Testis (tissue), 3 donors: ENCODE data around the gene PCDHGC4. TPM values are rescaled to one million over a fixed set of nuclear protein-coding genes. Genes with fewer than 3 reads are reported as not detected.

Experiments used
- DNase-seq: peaks from one replicate; pipeline ENCODE4 v3.0.0-alpha.2; 2019
- H3K27ac ChIP-seq, 2 donors: fragments of 200-600 bp; sonication (generic); one replicate each; pipeline ENCODE4 v1.5.1; 2019
- H3K27me3 ChIP-seq: fragments of 200-600 bp; sonication (generic); one replicate; pipeline ENCODE4 v1.5.1; 2019
- H3K36me3 ChIP-seq: fragments of 200-600 bp; sonication (generic); one replicate; pipeline ENCODE4 v1.5.1; 2017; ENCODE audit warnings: low read depth; ENCODE audit errors: missing control alignments
- H3K4me1 ChIP-seq: fragments of 200-600 bp; sonication (generic); one replicate; pipeline ENCODE4 v1.5.1; 2019
- H3K4me3 ChIP-seq, 2 donors: fragments of 200-600 bp; sonication (generic); one replicate each; pipeline ENCODE4 v1.5.1; 2017 to 2019
- H3K9me3 ChIP-seq: fragments of 200-600 bp; sonication (generic); one replicate; pipeline ENCODE4 v1.5.1; 2017
- POLR2A ChIP-seq: fragments of 450-650 bp; IDR thresholded peaks from one replicate; pipeline ENCODE4 v1.6.1; 2017; ENCODE audit warnings: antibody characterized with exemption, mild to moderate bottlenecking, moderate library complexity
- WGBS, 2 donors: methylation state at CpG; one replicate each; pipeline ENCODE4 v1.1.5; 2018; 5-methylcytosine and 5-hydroxymethylcytosine counted together
- intact Hi-C: fragments of 100-400 bp; cut with DNase I; formaldehyde crosslinking; loops from one replicate; pipeline ENCODE4 v1.15.1; 2023; ENCODE audit warnings: low total_unique reads
- polyA plus RNA-seq: library from polyadenylated mRNA; stranded (reverse); fragments of 350-450 nt; fragmentation: Illumina TruSeq; extraction: RNeasy Lipid Tissue Mini Kit (QIAGEN cat#74804); gene quantifications from one replicate; pipeline ENCODE4 v1.2.3, GENCODE V29; 2014; ENCODE audit warnings: low read depth, low replicate concordance; ENCODE audit not compliant: insufficient read depth
- total RNA-seq, 2 donors: library from RNA; depleted of rRNA; stranded (reverse); fragments of >200 nt; gene quantifications; one replicate each; pipeline ENCODE4 v1.2.3, GENCODE V29; 2016
- TF ChIP-seq, protein P1 (sequence below), 3 experiments: fragments of 450-650 bp in 2 of 3; fragments of 200-600 bp in 1 of 3; sonication (generic) in 1 of 3; IDR thresholded peaks; one replicate each; pipeline ENCODE4 v1.5.1; 2016 to 2019; ENCODE audit warnings: antibody characterized with exemption in 3 of 3, mild to moderate bottlenecking in 2 of 3, moderate library complexity in 1 of 3

Gene PCDHGC4
- total and polyA plus RNA-seq, 3 donors from 2014 or later, result 0.57 to 6.1 (median 6.1) TPM

DNA sequence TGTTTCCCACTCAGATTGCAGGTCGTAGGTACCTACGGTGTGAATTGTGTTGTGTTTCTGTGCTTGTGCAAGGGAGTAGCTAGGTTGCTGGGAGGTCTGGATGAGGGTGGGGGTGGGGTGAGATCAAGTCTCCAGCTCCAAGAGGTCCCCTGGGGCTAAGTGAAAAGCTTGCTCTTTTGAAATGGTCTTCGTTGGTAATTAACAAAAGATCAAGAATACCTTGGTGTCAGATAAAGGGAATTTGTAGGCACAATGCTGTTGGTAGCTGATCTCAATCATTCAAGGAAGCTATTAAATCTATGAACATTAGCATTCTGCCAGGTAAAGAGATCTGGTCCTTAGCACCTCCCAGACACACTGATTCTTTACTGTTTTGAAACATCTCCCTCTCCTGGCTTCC, 928 bp upstream of the PCDHGC4 start:
- TF ChIP-seq, protein P1, sequence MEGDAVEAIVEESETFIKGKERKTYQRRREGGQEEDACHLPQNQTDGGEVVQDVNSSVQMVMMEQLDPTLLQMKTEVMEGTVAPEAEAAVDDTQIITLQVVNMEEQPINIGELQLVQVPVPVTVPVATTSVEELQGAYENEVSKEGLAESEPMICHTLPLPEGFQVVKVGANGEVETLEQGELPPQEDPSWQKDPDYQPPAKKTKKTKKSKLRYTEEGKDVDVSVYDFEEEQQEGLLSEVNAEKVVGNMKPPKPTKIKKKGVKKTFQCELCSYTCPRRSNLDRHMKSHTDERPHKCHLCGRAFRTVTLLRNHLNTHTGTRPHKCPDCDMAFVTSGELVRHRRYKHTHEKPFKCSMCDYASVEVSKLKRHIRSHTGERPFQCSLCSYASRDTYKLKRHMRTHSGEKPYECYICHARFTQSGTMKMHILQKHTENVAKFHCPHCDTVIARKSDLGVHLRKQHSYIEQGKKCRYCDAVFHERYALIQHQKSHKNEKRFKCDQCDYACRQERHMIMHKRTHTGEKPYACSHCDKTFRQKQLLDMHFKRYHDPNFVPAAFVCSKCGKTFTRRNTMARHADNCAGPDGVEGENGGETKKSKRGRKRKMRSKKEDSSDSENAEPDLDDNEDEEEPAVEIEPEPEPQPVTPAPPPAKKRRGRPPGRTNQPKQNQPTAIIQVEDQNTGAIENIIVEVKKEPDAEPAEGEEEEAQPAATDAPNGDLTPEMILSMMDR (IDR thresholded peaks at IDR 0.05), result no peak
- TF ChIP-seq POLR2A, result no peak
- H3K4me3 ChIP-seq, result no peak overlapping the region
- peaks cover 5% of the 10 kb centered on the region for H3K4me1 ChIP-seq
- H3K9me3 ChIP-seq, result no peaks in the 10 kb centered on the region
- no peaks in the 10 kb centered on the region for H3K27me3 ChIP-seq
- H3K36me3 ChIP-seq, result no peaks in the 10 kb centered on the region
- WGBS, 2 donors, result 36 to 55% methylated on average over 3 of the region's 3 CpGs
- intact Hi-C loops, result no loop called here
- no peak for DNase-seq
- H3K27ac ChIP-seq, result no peak overlapping the region

DNA sequence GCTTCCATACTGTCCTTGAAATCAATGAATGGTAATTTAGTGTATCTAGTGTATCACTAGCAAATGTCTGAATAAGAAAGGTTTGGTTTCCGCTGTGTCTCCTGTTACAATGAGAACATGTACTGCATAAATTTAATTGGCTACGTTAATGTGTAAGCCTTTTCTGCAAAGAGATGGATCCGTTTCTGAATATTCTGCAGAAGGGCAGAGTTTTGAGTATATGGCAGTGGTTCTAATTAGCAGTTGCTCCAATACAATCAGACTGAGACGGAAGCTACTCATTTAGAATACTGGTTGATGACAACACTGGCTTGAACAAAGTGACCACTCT, 555 bp upstream of the PCDHGC4 start:
- peaks cover 5% of the 10 kb centered on the region for H3K4me1 ChIP-seq
- no peak for DNase-seq
- H3K4me3 ChIP-seq, result no peak overlapping the region
- H3K27ac ChIP-seq, result no peak overlapping the region
- H3K27me3 ChIP-seq, result no peaks in the 10 kb centered on the region
- WGBS, 2 donors, result 33 to 47% methylated on average over 4 of the region's 4 CpGs
- TF ChIP-seq POLR2A, result no peak
- TF ChIP-seq, protein P1 (IDR thresholded peaks at IDR 0.05), result no peak
- no peaks in the 10 kb centered on the region for H3K9me3 ChIP-seq
- intact Hi-C loops, result no loop called here
- H3K36me3 ChIP-seq, result no peaks in the 10 kb centered on the region

DNA sequence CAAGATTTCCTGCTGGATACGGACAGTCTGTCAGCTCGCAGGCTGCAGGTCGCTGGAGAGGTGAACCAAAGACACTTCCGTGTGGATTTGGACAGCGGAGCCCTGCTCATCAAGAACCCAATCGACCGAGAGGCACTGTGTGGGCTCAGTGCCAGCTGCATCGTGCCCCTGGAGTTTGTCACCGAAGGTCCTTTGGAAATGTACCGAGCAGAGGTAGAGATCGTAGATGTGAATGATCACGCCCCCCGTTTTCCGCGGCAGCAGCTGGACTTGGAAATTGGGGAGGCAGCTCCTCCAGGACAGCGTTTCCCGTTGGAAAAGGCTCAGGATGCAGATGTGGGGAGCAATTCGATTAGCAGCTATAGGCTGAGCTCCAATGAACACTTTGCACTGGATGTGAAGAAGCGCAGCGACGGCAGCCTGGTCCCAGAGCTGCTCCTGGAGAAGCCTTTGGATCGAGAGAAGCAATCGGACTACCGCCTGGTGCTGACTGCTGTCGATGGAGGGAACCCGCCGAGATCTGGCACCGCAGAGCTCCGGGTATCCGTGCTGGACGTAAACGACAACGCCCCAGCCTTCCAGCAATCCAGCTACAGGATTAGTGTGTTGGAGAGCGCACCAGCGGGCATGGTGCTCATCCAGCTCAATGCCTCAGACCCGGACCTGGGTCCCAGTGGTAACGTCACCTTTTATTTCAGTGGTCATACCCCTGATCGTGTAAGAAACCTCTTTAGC, 658 bp downstream of the PCDHGC4 start:
- H3K4me1 ChIP-seq, result peaks cover 5% of the 10 kb centered on the region
- H3K9me3 ChIP-seq, result no peaks in the 10 kb centered on the region
- 60 to 66% methylated on average over 20 to 38 of the region's 38 CpGs for WGBS, 2 donors
- H3K27ac ChIP-seq, result no peak overlapping the region
- intact Hi-C loops, result no loop called here
- DNase-seq, result no peak
- no peaks in the 10 kb centered on the region for H3K36me3 ChIP-seq
- H3K27me3 ChIP-seq, result no peaks in the 10 kb centered on the region
- TF ChIP-seq, protein P1 (IDR thresholded peaks at IDR 0.05), result no peak
- TF ChIP-seq POLR2A, result no peak
- H3K4me3 ChIP-seq, result no peak overlapping the region

DNA sequence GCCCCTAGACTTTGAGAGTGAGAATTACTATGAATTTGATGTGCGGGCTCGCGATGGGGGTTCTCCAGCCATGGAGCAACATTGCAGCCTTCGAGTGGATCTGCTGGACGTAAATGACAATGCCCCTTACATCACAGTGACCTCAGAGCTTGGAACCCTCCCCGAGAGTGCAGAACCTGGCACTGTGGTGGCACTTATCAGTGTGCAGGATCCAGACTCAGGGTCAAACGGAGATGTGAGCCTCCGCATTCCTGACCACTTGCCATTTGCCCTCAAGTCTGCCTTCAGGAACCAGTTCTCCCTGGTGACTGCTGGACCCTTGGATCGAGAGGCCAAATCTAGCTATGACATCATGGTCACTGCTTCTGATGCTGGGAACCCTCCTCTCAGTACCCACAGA, 1.3 kb downstream of the PCDHGC4 start:
- Histone ChIP-seq H3K27ac (no peak overlapping the region), H3K9me3 (no peaks in the 10 kb centered on the region), H3K27me3 (no peaks in the 10 kb centered on the region), H3K4me1 (peaks cover 5% of the 10 kb centered on the region), H3K36me3 (no peaks in the 10 kb centered on the region), H3K4me3 (no peak overlapping the region)
- intact Hi-C loops, result no loop called here
- 67 to 68% methylated on average over 9 of the region's 9 CpGs for WGBS, 2 donors
- no peak for TF ChIP-seq POLR2A
- TF ChIP-seq, protein P1 (IDR thresholded peaks at IDR 0.05), result no peak
- DNase-seq, result no peak

DNA sequence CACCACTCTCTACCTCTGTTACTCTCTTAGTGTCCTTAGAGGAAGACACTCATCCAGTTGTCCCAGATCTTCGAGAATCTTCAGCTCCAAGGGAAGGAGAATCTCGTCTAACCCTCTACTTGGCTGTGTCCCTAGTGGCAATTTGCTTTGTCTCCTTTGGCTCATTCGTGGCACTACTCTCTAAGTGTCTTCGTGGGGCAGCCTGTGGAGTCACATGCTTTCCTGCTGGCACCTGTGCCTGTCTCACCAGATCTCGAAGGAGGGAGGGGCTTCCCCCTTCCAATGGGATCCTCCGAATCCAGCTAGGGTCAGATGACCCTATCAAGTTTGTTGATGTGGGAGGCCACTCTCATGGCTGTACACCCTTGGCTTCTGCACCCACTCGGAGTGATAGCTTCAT, 2.3 kb downstream of the PCDHGC4 start:
- Histone ChIP-seq H3K36me3 (no peaks in the 10 kb centered on the region), H3K27ac (no peak overlapping the region), H3K27me3 (no peaks in the 10 kb centered on the region), H3K4me3 (no peak overlapping the region), H3K9me3 (no peaks in the 10 kb centered on the region), H3K4me1 (peaks cover 5% of the 10 kb centered on the region)
- TF ChIP-seq, protein P1 (IDR thresholded peaks at IDR 0.05), result no peak
- no peak for TF ChIP-seq POLR2A
- WGBS, 2 donors, result 86 to 93% methylated on average over 5 to 7 of the region's 7 CpGs
- DNase-seq, result no peak
- intact Hi-C loops, result no loop called here
